ENCODE measurements around the gene SLC36A1. TPM values are rescaled to one million over a fixed set of nuclear protein-coding genes. Genes with fewer than 3 reads are reported as not detected.
A peak's percentile ranks its signal among the peaks of the same experiment; 100 is the strongest.

Gene SLC36A1
- total RNA-seq, 4 donors from 2014 or later: 16.8 to 24.9 (median 22.4) TPM

DNA sequence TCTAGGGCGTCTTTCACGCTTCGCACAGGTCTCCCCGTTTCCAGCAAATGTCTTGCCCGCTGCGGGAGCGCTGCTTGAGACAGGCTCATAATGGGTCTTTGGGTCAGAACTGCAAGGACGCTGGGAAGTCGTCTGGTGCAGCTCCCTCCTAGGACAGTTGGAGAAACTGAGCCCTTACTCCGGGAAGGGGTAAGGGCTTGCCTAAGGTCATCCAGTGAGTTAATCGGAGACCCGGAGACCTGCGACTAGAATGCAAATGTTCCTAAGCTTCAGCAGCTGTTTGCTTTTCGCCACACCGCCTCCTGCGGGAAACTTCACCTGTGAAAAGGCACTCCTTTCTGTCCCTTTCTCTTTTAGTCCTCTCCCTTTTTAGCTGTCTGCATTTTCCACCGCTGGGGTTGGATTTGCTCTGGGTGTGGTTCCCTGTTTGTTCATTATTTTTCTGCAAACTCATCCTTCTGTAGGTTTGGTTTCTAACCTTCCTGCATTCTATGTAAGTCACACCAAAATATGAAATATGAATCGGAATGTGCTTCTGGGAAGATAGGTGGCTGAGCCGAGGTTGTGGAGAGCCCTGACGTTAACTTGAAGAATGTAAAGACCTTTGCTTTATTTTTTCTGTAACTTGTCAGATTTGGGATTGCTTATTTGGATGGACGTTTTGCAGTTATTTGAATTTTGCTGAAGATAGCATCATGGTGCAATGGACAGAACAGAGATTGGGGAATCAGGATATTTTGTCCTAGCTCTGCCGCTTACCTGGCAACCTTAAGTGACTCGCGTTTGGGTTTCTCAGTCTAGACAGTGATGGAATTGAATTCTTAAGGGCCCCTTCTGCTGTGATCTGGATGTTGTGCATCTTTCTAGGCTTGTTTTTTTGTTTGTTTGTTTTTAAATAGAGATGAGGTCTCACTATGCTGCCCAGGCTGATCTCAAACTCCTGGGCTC lies 909 bp downstream of the SLC36A1 start:
- DNase-seq (ENCODE audit: low spot score in 2 of 2): no peak
- H3K27me3 ChIP-seq: no peaks in the 10 kb centered on the region
- peak overlapping the region; percentile 73 to 93 (median 74) for H3K4me3 ChIP-seq
- no peaks in the 10 kb centered on the region for H3K36me3 ChIP-seq
- WGBS, 2 donors: 9 to 12% methylated on average over 22 to 24 of the region's 24 CpGs
- H3K4me1 ChIP-seq: peaks cover 0 to 37% (median 13%) of the 10 kb centered on the region in 4 donors
- no peaks in the 10 kb centered on the region for H3K9me3 ChIP-seq
- H3K27ac ChIP-seq: peak overlapping the region; percentile 61 to 78 (median 72)
- TF ChIP-seq POLR2A (IDR thresholded peaks at IDR 0.05) (no peak), EP300 (IDR thresholded peaks at IDR 0.05) (no peak)
- TF ChIP-seq, protein P1, sequence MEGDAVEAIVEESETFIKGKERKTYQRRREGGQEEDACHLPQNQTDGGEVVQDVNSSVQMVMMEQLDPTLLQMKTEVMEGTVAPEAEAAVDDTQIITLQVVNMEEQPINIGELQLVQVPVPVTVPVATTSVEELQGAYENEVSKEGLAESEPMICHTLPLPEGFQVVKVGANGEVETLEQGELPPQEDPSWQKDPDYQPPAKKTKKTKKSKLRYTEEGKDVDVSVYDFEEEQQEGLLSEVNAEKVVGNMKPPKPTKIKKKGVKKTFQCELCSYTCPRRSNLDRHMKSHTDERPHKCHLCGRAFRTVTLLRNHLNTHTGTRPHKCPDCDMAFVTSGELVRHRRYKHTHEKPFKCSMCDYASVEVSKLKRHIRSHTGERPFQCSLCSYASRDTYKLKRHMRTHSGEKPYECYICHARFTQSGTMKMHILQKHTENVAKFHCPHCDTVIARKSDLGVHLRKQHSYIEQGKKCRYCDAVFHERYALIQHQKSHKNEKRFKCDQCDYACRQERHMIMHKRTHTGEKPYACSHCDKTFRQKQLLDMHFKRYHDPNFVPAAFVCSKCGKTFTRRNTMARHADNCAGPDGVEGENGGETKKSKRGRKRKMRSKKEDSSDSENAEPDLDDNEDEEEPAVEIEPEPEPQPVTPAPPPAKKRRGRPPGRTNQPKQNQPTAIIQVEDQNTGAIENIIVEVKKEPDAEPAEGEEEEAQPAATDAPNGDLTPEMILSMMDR (IDR thresholded peaks at IDR 0.05): no peak

DNA sequence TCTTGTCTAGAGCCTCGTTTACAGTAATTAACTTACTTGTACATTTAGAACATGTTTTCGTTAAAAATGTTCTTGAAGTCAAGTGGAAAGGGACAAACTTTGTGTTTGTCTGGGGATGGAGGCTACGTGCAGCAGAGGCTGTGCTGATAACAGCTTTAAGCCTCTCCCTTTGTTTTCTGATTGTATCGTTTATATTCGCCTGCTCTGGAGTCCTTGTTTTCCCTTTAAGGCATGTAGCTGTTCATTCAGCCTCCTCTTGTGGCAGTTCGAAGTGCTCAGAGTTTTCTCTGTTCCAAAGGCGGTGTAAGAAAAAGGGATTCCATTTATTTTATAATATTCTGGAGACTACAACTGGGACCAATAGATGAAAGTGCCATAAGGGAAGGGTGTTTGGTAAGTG lies 1.9 kb downstream of the SLC36A1 start:
- Histone ChIP-seq H3K27me3 (no peaks in the 10 kb centered on the region), H3K9me3 (no peaks in the 10 kb centered on the region), H3K36me3 (no peaks in the 10 kb centered on the region), H3K4me1 (peaks cover 0 to 37% (median 13%) of the 10 kb centered on the region in 4 donors), H3K4me3 (peak overlapping the region in 1 of 4 donors; percentile 73), H3K27ac (peak overlapping the region in 2 of 4 donors; percentile 55 to 76)
- no peak for DNase-seq (ENCODE audit: low spot score in 2 of 2)
- whole genome bisulfite sequencing, 2 donors: 39 to 45% methylated on average over 7 of the region's 7 CpGs
- TF ChIP-seq EP300 (IDR thresholded peaks at IDR 0.05) (no peak), POLR2A (IDR thresholded peaks at IDR 0.05) (no peak)
- TF ChIP-seq, protein P1 (IDR thresholded peaks at IDR 0.05): no peak

DNA sequence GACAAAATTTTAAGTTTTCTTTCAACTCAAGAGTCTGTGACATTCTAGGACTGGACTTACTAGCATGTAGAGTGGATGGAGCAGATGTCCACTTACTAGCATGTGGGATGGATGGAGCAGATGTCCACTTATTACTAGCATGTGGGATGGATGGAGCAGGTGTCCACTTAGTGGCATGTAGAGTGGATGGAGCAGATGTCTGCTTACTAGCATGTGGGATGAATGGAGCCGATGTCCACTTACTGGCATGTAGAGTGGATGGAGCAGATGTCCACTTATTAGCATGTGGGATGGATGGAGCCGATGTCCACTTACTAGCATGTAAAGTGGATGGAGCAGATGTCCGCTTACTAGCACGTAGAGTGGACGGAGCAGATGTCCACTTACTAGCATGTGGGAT lies 2.4 kb downstream of the SLC36A1 start:
- Histone ChIP-seq H3K27me3 (no peaks in the 10 kb centered on the region), H3K4me3 (no peak overlapping the region), H3K9me3 (no peaks in the 10 kb centered on the region), H3K27ac (peak overlapping the region in 1 of 4 donors; percentile 55), H3K4me1 (peaks cover 0 to 37% (median 13%) of the 10 kb centered on the region in 4 donors), H3K36me3 (no peaks in the 10 kb centered on the region)
- no peak for TF ChIP-seq EP300 (IDR thresholded peaks at IDR 0.05)
- TF ChIP-seq, protein P1 (IDR thresholded peaks at IDR 0.05): no peak
- TF ChIP-seq POLR2A (IDR thresholded peaks at IDR 0.05): no peak
- no peak for DNase-seq (ENCODE audit: low spot score in 2 of 2)
- WGBS, 2 donors: 88 to 96% methylated on average over 5 of the region's 5 CpGs

DNA sequence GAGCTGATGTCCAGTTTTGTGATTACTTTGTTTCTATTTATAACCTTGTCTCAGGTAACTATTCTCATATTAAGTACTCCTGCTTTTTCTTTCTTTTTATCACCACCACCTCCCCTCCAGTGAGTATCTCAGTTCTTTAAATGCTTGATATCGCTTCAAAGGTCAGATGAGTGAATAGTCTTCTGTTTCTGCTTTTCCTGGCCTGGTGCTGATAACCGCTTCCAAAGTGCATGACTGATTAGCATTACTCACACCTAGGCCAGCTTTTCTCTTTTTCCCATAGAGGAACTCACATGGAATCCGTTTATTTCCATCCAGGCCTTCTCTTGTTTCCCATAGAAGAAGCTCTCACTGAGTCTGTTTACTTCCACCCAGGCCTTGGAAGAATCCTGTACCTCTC lies 3.2 kb downstream of the SLC36A1 start:
- Histone ChIP-seq H3K9me3 (no peaks in the 10 kb centered on the region), H3K36me3 (no peaks in the 10 kb centered on the region), H3K4me1 (peaks cover 0 to 37% (median 13%) of the 10 kb centered on the region in 4 donors), H3K4me3 (no peak overlapping the region), H3K27me3 (no peaks in the 10 kb centered on the region), H3K27ac (peak overlapping the region in 2 of 4 donors; percentile 57 to 68)
- TF ChIP-seq, protein P1 (IDR thresholded peaks at IDR 0.05): no peak
- TF ChIP-seq POLR2A (IDR thresholded peaks at IDR 0.05) (no peak), EP300 (IDR thresholded peaks at IDR 0.05) (no peak)
- 78 to 84% methylated on average over 3 of the region's 3 CpGs for WGBS, 2 donors
- no peak for DNase-seq (ENCODE audit: low spot score in 2 of 2)

Measured in tibial nerve (tissue), 4 donors.